ENCODE data around the gene ATF4.

ATF4 gene

GRCh38 chr22:39522567-39523300 lies 2.4 kb downstream of the ATF4 start:
- no peak for TF ChIP-seq ZFX (IDR thresholded peaks at IDR 0.05)
- TF ChIP-seq CTCF (conservative IDR thresholded peaks at IDR 0.05), result no peak
- peak overlapping the region; percentile 100 for H3K27ac ChIP-seq

- TF ChIP-seq ZFX (IDR thresholded peaks at IDR 0.05), result no peak
- no peak for TF ChIP-seq CTCF (conservative IDR thresholded peaks at IDR 0.05)
- no peak overlapping the region for H3K27ac ChIP-seq
Measured at GRCh38 chr22:39524089-39524752, 3.9 kb downstream of the ATF4 start.

DNA sequence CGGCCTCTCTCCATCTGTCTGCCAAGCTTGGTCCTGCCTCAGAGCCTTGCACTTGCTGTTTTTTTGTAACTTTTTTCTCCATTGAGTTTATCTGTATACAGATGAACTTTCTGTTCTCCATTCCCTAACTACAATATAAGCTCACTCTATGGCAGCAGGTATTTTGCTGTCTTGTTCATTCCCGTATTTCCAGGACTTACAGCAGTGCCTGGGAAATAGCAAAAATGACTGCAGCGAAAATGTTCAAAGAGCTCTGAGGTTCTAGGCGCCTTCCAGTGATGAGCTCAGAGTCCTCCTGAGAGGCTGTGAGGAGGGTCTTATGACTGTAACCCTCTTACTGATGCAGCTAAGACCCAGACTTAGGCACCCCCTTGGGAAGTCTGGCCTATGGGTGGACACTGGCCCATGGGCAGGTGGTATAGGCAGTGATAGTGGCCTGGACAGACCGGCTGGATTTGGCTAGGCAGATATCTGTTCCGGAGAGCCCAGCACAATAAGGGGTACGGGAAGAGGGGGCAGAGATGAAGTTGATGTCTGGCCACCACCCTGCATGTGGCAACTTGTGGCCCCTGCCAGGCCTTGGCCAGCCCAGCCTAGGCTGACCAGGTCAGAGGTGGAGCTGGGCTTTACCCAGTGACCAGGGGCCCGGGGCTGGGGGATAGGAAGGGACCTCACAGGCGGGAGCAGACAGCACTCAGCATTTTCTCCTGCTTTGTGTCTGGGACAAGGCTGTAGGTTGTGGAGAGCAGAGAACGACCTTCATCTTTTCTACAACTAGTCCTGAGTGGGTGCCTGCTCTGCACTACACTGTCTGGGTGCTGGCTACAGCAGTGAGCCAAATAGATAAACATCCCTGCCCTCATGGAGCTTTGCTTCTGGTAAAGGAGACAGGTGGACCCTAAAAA lies 4.6 kb downstream of the ATF4 start:
- TF ChIP-seq ZFX (IDR thresholded peaks at IDR 0.05) (no peak), CTCF (conservative IDR thresholded peaks at IDR 0.05) (no peak)
- peak overlapping the region; percentile 1; the same call in 1 of the 2 replicates for H3K27ac ChIP-seq

DNA sequence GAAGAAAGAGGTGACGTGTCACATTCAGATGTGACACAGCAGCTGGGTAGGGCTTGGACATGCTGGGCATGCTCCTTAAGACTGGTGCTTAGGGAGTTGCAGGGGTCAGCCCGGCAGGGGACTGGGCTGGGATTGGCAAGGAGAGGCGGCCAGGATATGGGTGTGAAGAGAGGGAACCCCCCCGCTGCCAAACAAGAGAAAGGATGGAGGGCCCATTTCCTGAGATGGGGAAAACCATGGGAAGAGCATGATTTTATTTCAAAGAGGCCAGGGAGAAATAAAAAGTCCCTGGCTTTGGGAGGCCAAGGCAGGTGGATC lies 5.3 kb downstream of the ATF4 start:
- H3K27ac ChIP-seq, result peak overlapping the region; percentile 1; the same call in 1 of the 2 replicates
- TF ChIP-seq CTCF (conservative IDR thresholded peaks at IDR 0.05) (no peak), ZFX (IDR thresholded peaks at IDR 0.05) (no peak)

GRCh38 chr22:39526736-39527171 lies 6.4 kb downstream of the ATF4 start:
- TF ChIP-seq ZFX (IDR thresholded peaks at IDR 0.05), result no peak
- TF ChIP-seq CTCF (conservative IDR thresholded peaks at IDR 0.05), result no peak
- H3K27ac ChIP-seq, result peak overlapping the region; percentile 85

- H3K27ac ChIP-seq, result peak overlapping the region; percentile 85
- TF ChIP-seq CTCF (conservative IDR thresholded peaks at IDR 0.05), result no peak
Measured at GRCh38 chr22:39527481-39527961, 7.2 kb downstream of the ATF4 start.
